NCI-H82 treated with DMSO at 0.1 percent for 48 hours (cell line): Measurements from ENCODE around the gene FNDC3B.

Source experiments
- DNase-seq: peaks from one replicate; lab custom pipeline; 2025; ENCODE audit not compliant: unreplicated experiment; lab: John Stamatoyannopoulos, UW

Gene FNDC3B

DNA sequence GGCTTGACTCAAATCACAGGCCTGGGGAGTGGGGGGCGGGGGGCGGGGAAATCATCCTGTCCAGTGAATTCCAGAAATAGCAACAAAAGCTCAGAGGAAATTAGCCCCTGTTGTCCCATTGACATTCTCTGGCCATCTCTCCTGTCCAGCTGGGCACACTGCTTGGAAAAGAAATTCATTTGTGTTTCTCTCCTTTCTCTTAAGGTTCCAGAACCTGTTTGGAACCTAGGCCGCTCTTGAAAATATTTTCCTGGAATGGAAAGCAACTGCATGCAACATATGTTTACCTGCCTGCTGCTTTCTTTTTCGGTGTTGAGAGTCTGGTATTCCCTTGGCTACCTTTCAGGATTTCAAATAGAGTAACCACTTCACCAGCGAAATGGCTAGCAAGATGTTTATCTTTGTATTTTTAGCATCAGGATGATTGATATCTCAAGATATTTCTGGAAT lies 239.8 kb downstream of the FNDC3B start:
- no peak for DNase-seq

DNA sequence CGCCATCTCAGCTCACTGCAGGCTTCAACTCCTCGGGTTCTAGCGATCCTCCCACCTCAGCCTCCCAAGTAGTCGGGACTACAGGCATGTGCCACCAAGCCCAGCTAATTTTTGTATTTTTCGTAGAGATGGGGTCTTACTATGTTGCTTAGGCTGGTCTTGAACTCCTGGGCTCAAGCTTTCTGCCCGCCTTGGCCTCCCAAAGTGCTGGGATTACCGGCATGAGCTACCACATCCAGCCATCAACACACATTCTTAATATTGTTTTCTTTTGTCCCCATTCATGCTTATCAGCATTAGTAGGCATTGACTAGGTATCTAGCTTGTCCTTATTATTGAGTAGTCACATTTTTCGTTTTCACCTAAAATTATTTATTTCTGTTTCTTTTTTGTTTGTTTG lies 240.6 kb downstream of the FNDC3B start:
- DNase-seq, result no peak

DNA sequence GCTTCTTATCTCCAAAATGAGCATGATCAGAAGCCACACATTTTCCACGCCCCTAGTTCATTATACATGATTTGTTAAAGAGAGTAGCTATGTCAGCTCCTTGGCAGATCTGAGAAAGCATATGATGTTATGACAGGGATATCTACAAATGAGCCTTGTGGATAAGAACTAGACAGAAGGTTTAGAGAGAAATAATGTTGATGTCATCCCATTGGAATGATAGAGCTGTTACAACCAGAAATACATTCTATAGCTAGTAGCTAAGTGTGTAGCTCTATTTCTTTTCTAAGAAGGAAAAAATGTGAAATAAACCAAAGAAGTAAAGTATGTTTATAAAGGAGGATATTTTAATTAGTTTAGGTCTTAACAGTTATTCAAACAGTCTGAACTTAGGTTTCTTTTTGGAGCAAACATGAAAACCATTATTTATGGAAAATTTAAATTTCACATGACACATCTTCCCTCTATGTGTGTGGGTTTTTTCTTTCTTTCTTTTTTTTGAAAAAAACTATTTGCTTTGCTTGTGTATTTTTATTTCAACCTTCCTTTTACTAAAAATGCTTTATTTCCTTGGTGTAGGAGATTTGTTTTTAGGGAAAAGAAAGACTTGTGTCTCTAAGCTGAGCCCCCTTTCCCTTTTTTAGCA lies 241.2 kb downstream of the FNDC3B start:
- no peak for DNase-seq

DNA sequence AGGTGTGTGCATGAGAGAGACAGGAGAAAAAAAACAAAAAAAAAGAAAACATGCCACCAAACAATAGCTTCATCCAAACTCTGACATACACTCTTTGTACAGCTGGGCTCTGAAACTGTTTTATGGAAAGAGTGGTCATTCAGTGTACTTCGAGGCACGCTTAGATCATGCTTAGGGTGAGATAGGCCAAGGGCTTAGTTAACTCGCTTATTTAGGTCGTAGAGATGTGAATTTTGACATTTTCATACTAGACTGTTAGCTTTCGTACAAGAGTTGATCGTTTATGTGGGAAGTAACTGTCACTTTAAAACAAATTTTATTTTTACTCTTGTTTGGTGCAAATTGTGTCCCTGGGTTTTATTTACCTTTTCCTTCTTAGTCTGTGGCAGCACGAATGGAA lies 242.5 kb downstream of the FNDC3B start:
- DNase-seq, result no peak

DNA sequence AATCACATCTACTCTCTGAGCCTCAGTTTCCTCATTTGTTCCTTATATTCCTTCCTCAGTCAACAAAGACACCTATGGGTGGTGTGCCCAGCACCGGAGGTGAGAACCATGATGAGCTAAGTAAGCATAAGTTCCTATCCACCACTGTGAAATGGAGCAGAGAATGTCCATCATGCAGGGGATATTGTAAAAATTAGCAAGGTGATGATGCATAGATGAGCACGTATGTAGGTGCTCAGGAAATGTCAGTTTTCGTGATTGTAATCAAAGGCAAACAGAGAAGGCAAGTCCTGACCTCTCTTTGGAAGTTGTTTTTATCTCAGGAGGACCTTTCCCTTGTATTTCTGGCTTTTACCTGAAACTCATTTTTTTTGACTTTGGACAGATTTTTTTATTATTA lies 243.5 kb downstream of the FNDC3B start:
- no peak for DNase-seq

DNA sequence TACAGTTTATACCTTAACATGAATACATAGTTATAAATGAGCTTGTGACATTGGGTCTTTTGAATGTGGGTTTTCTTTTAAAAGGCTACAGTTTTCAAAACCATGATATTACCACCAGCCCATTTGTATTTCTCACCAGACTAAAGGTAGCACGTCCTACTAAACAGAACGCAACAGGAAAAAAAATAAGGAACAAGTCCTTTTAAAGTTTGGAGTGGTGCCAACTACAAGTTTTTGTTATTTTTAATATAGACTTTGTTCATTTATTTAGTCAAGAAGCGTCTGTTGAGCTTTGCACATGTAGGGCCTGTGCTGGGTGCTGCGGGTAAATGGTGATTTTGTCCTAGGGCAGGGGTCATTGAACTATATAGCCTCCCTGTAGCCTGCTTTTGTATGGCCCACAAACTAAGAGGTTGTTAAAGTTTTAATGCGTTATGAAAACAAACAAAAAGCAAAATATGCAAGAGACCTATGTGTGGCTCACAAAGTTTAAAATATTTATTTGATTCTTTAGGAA lies 244.5 kb downstream of the FNDC3B start:
- DNase-seq, result no peak

DNA sequence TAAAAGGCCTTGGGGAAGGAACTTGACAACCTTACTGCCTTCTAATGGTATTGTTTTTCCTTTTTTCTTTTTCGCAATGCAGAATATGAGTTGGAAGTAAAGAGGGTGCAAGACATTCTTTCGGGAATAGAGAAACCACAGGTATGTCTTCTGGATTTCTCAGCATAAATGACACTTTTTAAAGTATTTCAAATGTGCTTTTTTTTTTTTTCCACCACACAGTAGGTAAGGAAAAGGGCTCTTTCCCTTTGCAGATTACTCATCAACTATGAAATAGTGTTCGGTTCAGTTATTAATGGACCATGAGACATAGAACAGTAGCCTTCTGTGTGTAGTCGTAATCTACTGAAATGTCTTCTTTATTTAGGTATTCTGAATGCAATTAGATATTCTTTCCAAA lies 246.5 kb downstream of the FNDC3B start:
- DNase-seq, result no peak

DNA sequence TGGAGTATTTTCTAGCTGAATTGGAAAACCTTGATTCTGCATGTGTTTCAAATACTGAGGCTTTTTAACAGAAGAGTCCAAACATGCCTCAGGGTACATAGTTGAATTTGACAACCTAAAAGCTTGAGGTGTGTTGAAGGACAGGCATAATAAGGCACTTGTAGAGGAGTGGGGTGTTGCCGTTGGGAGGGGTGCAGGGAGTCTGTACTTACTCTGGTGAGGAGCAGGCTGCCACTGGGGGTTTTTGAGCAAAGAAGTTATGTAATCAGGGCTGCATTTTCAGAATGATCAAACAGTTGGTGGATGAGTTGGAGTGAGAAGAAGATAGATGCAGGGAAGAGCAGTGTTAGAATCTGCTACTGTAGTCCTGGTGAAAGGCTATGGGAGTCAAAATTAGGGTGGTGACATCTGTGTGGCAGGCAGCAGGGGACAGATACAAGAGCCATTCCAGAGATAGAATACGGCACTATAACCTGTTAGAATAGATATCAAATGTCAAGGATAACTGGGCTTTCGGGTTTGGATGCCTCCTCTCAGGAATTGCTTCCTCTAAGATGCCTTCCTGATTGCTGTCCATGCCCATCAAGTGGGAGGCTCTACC lies 247.3 kb downstream of the FNDC3B start:
- no peak for DNase-seq

DNA sequence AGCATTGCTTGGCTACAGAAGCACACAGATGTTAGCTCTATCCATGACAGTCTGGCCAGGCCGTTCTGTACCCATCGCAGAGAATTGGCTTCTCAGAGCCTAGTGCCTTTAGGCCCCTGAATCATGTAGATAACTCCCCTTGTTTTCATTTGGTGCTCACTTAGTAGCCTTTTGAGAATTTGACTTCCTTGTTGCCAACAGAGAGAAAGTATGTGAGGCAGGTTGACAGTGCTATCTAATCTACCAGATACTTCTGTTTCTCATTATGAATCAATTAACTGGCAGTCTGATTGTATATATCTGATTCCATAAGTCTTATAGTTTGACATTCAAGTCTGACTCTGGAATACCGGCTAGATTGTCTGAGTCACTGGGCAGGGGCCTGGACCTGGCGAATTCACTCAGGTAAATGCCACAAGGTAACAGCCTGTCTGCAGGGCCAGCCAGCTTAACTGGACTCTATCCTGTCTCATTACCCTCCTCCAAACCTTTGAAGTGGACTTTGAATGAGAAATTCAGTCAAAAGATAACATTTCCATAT lies 248.6 kb downstream of the FNDC3B start:
- no peak for DNase-seq

DNA sequence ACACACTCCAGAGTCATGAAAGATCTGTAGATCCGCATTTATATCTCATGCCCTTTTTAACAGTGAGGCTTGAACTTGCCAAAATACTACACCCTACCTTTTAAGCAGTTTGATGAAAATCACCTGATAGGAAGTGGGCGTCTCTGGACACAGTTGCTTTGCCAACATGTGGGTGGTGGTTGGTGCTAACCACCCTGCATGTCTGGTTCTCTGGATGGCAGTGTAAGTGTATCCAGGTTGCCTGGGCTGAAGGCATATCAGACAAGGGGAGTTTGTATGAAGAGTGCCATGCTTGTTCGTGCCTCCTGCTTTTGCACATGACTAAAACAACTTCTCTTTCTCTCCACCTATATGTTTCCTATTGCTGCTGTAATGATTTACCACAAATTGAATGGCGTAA lies 249.3 kb downstream of the FNDC3B start:
- no peak for DNase-seq

DNA sequence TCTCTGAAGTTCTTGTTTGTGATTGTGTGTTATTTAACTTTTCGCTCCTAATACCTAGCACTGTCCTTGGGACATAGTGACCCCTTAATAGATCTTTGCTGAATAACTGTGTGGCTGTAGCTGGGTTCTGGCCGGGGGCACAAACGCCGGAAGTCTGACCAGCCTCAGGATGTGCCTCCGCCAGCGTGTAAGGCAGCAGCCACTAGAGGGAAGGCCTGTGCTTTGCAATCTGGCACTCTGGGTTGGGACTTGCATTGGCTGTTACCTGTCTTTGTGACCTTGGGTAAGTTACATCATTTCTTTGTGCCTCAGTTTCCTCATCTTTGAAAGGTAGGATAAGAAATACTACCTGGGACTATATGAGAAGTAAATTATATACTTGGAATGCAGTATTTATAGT lies 250.2 kb downstream of the FNDC3B start:
- DNase-seq, result no peak

DNA sequence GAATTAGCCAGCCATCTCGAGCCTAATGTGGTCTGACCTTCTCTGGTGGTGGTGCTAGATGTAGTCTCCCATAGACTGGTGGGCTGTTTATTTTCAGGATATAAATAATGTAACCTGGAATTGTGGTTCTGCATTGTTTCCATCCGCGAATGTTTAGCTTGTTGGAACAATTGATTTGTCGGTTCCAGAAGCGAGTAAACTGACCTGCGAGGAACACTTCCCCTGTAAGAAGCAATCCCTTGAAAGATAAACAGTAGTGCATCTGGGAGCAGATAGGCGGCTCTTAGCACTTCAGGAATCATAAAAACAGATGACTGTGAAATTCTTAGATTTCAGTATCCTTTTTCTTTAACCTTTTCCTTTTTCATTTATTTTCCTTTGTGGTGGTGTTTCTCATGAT lies 251.1 kb downstream of the FNDC3B start:
- DNase-seq, result no peak

DNA sequence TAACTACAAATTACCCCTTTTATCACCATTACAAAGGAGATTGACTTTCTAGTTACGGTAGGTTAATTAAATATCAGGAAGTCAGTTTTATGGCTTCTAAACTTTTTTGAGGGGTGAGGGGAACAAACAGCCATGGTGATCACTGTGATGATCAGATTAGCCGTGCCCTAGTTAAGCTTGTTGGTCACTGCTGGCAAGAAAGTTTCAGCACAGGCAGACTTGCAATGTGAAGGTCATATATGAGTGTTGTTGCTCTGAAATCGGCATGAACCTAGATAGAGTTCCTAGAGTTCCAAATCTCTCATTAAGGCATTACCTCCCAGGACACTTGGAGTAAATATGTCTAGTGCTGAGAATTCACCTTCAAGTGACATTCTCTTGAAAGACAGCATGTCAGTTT lies 252.3 kb downstream of the FNDC3B start:
- no peak for DNase-seq

DNA sequence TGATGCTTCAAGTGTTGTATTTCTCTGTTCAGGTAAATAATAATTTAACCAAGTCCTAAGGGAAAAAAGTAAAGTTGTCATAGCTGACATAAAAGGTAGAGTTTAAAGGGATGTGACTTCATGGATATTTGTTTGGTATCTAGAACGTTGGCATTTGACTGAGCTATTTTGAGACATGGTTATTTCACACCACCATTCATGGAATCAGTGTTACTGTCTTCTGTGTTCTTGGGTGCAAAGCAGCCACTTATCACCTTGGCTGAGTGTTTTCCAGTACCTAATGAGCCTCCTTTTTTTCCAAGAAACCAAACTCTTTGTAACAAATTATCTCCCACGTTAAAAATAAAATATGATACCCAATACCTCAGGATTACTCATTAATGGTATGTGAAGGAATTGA lies 253.0 kb downstream of the FNDC3B start:
- no peak for DNase-seq

DNA sequence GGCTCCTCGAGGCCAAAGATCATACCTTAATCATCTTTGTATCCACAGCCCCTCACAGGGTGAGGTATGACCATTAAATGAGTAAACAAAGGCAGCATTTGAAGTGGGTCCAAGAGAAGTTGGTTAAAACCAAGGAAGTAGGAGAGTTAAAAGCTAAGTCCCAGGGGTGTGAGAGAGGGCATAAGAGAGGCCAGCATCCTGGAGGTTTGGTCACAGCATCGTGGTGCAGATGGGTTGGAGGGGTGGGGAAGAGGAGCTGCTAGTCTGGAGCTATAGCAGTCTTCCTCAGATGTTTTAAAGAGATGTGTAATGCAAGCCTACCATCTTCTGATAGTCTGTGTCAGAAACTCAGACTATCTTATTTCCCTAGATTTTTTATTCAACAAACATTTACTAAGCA lies 253.7 kb downstream of the FNDC3B start:
- no peak for DNase-seq

DNA sequence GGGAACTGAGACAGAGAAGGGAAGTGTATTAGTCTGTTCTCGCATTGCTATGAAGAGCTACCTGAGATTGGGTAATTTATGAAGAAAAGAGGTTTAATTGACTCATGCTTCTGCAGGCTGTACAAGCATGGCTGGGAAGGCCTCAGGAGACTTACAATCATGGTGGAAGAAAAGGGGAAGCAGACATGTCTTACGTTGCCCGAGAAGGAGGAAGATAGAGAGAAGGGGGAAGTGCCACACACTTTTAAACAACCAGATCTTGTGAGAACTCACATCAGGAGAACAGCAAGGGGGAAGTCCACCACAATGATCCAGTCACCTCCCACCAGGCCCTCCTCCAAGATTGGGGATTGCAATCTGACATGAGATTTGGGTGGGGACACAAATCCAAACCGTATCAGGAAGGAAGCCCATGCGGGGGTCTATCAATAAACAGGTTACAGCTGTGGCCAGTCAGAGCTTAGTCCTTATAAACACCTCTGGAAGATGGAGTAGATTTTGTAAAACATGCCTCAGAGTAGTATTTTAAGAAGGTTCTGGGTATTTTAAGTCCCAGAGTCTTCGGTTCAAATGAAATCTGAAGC lies 254.9 kb downstream of the FNDC3B start:
- DNase-seq, result no peak

DNA sequence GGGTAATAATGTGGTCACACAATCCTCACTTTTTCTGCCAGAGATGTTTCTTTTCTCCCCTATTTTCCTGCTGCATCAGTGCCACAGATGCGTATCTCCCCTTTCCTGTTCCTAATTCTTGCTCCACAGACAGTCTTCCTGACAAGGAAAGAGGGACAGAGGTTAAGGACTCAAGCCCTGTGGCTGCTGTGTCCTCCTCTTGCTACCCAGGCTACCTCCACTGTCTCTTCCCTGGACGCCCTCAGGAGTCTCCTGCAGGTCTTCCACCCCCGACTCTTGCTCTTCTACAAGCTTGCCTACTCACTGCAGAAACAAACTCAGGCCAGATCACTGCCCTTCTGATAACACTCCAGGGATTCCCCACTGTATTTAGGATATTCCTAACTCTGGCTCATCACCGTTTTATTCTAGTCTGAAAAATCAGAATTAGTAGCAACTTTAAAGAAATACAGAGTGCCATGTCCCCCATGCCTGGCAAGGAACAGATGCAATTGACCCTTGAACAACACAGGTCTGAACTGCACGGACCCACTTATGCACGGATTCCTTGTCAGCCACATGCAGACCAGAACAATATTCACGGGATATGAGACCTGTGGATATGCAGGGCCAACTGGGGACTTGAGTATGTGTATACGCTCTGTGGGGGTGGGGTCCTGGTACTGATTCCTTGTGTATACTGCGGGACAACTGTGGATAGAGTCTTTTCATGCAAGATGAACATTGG lies 257.0 kb downstream of the FNDC3B start:
- no peak for DNase-seq

DNA sequence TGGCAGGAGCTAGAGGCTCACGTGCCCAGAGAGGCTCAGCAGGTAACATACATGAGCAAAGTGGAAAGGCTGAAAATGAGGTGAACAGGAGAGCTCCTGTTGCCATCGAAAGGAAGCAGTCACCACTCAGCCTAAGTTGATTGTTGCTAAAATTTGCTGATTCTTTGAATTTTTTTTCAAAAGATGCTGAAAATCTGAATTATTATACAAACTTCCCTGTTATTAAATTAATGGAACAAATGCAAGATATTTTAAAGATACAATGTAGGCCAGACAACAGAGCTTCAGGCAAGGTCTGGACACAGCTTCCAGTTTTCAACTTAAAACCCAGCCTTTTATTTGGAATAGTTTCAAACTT lies 257.6 kb downstream of the FNDC3B start:
- no peak for DNase-seq

DNA sequence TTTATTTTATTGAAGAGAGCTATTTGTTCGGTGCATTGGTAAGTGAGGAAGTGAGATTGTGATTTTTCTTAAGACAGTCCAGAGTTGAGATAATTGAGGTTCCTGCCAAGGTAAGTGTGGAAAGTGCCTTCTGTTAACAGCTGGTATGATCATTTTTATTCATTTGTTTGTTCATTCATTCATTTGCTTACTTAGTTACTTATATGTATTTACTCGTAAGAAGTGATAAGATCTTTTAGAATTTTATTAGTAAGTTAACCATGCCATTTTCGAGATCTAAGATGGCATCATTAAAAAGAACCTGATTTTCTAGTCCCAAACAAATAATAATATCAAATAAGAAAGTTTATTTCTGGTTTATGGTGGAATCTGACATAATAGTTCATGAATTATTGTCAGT lies 258.9 kb downstream of the FNDC3B start:
- DNase-seq, result no peak

DNA sequence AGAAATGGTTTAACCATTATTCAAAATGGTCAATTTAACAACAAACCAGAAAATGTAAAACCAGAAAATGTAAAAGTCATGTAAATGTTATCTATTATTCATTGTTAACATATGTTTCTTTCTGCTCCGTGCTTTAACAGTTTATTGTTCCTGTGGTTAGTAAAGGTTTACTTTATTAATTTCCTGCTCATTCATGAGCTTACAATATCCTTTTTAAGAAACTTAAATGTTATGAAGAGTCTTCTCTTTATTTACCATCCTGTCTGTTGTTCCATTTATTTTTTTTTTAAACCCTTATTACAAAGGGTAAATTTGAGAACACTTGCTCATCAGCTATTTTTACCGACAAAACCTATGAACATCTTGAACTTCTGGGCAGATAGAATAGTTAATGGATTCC lies 260.8 kb downstream of the FNDC3B start:
- no peak for DNase-seq

DNA sequence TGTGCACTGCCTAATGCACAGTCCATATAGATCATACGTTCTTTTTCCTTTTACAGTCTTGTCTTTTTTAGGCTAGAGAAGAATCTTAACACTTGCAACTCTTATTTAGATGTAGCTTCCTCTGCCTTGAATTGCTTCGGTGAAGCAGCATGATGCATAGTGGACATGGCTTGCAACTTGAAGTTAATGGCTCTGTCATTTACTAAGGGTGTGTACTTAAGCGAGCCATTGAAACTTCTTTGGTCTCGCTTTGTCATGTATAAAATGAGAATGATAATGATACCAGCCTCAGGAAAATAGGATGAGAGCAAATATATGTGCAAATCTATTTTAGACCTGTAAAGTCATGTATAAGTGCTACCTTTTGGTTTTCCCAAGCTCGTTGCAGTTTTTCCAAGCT lies 261.5 kb downstream of the FNDC3B start:
- DNase-seq, result no peak

DNA sequence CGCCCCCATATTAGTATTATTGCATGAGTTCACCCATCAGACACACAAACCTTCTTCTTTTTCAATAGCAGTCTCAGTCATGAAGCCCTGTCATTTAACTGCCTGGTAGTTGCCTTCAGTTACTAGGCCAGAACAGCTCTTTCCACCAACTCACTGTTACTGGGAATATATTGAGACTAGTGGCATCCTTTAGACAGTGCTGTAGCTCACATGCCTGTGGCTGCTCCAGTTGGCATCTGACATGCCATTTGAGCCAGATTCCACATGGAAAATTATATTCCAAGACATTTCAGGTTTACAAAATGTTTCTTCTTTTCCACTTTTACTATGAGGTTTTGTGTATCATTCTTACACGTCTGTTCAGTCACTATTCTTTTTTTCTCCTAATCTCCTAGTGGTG lies 262.8 kb downstream of the FNDC3B start:
- DNase-seq, result no peak
